Neural crest cell (in vitro differentiated cells): ENCODE data around the gene KLK1. TPM values are rescaled to one million over a fixed set of nuclear protein-coding genes. Genes with fewer than 3 reads are reported as not detected.

Experiments
- DNase-seq: peaks from one replicate; pipeline ENCODE4 v3.0.0; 2021; ENCODE audit warnings: low read depth, mixed read lengths, low spot score
- H3K27ac Mint-ChIP-seq: one replicate; pipeline ENCODE4 v1.8.0; 2021; ENCODE audit warnings: mild to moderate bottlenecking, mixed read lengths; ENCODE audit not compliant: unreplicated experiment
- H3K27me3 Mint-ChIP-seq: 2 replicates; pipeline ENCODE4 v1.8.0; 2021; ENCODE audit warnings: low read depth, mild to moderate bottlenecking, mixed read lengths
- H3K36me3 Mint-ChIP-seq: 2 replicates; pipeline ENCODE4 v1.8.0; 2021; ENCODE audit warnings: low read depth, mild to moderate bottlenecking, mixed read lengths
- H3K4me1 Mint-ChIP-seq: 2 replicates; pipeline ENCODE4 v1.8.0; 2021; ENCODE audit warnings: mixed read lengths
- H3K4me3 Mint-ChIP-seq: one replicate; pipeline ENCODE4 v1.8.0; 2021; ENCODE audit warnings: mild to moderate bottlenecking, mixed read lengths
- H3K9me3 Mint-ChIP-seq: 2 replicates; pipeline ENCODE4 v1.8.0; 2021; ENCODE audit warnings: mixed read lengths
- total RNA-seq: library from RNA; stranded (reverse); gene quantifications from 2 replicates; pipeline ENCODE4 v1.2.1, GENCODE V29; 2021
- TF ChIP-seq, protein P1 (sequence below): fragments of 200-600 bp; sonication (generic); conservative IDR thresholded peaks from 2 replicates; pipeline ENCODE4 v1.5.0; 2021; ENCODE audit warnings: antibody characterized with exemption, mild to moderate bottlenecking

KLK1 gene
- total RNA-seq, 1 donor from 2014 or later, result 0.44 TPM

DNA sequence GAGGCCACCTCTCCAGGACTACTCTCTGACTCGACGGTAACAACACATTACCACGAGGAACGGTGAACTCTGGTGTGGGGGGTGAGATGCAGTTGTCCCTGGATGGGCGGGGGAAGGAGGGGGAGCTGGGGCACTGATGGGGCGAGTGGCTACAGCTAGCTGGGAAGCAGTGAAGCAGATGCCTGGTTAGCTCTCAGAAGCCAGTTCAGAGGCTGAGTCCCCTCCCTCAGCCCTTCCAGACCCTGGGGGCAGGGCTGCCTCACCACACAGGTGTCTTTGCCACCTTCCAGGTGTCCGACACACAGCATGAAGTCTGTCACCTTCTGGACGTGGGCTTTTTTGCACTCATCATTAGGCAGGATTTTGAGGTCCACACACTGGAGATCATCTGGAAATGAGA is 4.0 kb downstream of the KLK1 start:
- Mint-ChIP-seq H3K4me1 (peaks cover 12% of the 10 kb centered on the region), H3K9me3 (peaks cover 8% of the 10 kb centered on the region), H3K27me3 (peaks cover 97% of the 10 kb centered on the region), H3K27ac (no peak overlapping the region), H3K36me3 (no peaks in the 10 kb centered on the region), H3K4me3 (no peak overlapping the region)
- DNase-seq, result no peak
- TF ChIP-seq, protein P1, sequence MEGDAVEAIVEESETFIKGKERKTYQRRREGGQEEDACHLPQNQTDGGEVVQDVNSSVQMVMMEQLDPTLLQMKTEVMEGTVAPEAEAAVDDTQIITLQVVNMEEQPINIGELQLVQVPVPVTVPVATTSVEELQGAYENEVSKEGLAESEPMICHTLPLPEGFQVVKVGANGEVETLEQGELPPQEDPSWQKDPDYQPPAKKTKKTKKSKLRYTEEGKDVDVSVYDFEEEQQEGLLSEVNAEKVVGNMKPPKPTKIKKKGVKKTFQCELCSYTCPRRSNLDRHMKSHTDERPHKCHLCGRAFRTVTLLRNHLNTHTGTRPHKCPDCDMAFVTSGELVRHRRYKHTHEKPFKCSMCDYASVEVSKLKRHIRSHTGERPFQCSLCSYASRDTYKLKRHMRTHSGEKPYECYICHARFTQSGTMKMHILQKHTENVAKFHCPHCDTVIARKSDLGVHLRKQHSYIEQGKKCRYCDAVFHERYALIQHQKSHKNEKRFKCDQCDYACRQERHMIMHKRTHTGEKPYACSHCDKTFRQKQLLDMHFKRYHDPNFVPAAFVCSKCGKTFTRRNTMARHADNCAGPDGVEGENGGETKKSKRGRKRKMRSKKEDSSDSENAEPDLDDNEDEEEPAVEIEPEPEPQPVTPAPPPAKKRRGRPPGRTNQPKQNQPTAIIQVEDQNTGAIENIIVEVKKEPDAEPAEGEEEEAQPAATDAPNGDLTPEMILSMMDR, result no peak

DNA sequence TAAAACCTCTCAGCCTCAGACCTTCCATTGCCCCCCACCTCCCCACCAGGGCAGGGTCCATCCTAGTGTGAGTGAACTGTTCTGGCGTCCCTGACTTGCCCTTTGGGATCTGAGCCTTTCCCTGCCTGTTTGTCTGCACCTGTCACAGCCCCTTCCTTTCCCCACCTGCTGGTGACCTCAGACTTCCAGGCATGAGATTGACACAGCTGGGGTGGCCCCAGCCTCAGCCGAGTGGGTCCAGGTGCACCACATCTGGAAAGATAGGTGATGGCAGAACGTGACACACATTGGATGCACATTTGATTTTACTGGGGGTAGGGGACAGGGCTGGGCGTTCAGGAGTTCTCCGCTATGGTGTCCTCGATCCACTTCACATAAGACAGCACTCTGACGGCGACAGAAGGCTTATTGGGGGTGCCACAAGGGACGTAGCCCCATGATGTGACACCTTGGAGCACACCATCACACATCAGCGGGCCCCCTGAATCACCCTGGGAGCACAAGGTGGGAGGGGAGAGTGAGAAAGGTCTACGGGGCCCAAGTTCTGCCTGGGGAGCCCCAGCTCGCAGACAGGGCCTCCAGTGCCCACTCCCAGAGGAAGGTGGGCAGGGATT is 4.6 kb downstream of the KLK1 start:
- no peak overlapping the region for H3K27ac Mint-ChIP-seq

GRCh38 chr19:50817941-50818858 is 5.4 kb downstream of the KLK1 start:
- DNase-seq, result peak; percentile 66
- Mint-ChIP-seq H3K4me1 (peaks cover 12% of the 10 kb centered on the region), H3K9me3 (peaks cover 11% of the 10 kb centered on the region), H3K36me3 (no peaks in the 10 kb centered on the region), H3K27ac (no peak overlapping the region), H3K27me3 (peaks cover 93% of the 10 kb centered on the region), H3K4me3 (peak overlapping the region; percentile 49)
- TF ChIP-seq, protein P1, result no peak

More for the DNA sequence above, 4.6 kb downstream of the KLK1 start:
- TF ChIP-seq, protein P1, result no peak
- Mint-ChIP-seq H3K9me3 (peaks cover 11% of the 10 kb centered on the region), H3K4me1 (peaks cover 12% of the 10 kb centered on the region), H3K4me3 (no peak overlapping the region), H3K27me3 (peaks cover 96% of the 10 kb centered on the region), H3K36me3 (no peaks in the 10 kb centered on the region)
- no peak for DNase-seq

DNA sequence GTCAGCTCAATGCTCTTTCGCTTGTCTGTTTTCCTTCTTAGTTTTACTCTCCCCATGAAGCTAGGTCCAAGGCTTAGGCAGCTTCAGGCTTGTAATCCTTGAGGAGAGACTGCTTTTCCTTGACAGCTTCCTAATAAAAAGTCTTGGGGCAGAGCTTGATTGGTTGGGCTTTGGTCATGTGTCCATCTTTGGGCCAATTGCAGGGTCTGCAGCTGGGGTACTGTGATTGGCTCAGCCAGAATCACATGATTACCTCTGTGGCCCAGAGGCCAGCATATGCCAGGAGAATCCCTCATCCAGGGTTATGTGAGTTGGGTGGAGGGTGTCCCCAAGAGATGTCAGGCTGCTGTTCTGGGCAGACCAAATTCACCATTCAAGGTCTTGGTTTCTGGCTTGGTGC is 8.1 kb downstream of the KLK1 start:
- no peak overlapping the region for H3K4me3 Mint-ChIP-seq
- peaks cover 86% of the 10 kb centered on the region for H3K27me3 Mint-ChIP-seq

GRCh38 chr19:50814883-50815282 is 8.7 kb downstream of the KLK1 start:
- Mint-ChIP-seq H3K27me3 (peaks cover 83% of the 10 kb centered on the region), H3K36me3 (no peaks in the 10 kb centered on the region), H3K4me1 (peaks cover 5% of the 10 kb centered on the region), H3K9me3 (peaks cover 15% of the 10 kb centered on the region), H3K4me3 (no peak overlapping the region), H3K27ac (no peak overlapping the region)
- TF ChIP-seq, protein P1, result no peak
- DNase-seq, result no peak

More for the DNA sequence above, 8.1 kb downstream of the KLK1 start:
- Mint-ChIP-seq H3K9me3 (peaks cover 13% of the 10 kb centered on the region), H3K4me1 (peaks cover 9% of the 10 kb centered on the region), H3K36me3 (no peaks in the 10 kb centered on the region), H3K27ac (no peak overlapping the region)
- DNase-seq, result no peak
- TF ChIP-seq, protein P1, result no peak
